SH-SY5Y (cell line): Measurements from ENCODE around the gene C1QTNF5.

Experiments used
- GATA2 ChIP-seq: IDR thresholded peaks from 2 replicates; pipeline ENCODE4 v1.6.1; 2011; ENCODE audit warnings: mild to moderate bottlenecking, low read depth, low read length
- GATA3 ChIP-seq: IDR thresholded peaks from 2 replicates; pipeline ENCODE4 v1.6.1; 2011; ENCODE audit warnings: low read depth, mild to moderate bottlenecking, low read length, moderate library complexity

GRCh38 chr11:119316729-119317591 is 23.7 kb downstream of the C1QTNF5 start, which contains the start of gene MCAM:
- TF ChIP-seq GATA3 (no peak), GATA2 (no peak)
